BJ (cell line): ENCODE results near the gene PPP1R16B. TPM values are rescaled to one million over a fixed set of nuclear protein-coding genes. Genes with fewer than 3 reads are reported as not detected.
"Not testable (repeated sequence)": the region's sequence is repeated elsewhere in the genome, so short reads cannot be mapped to it uniquely, and the experiment has no call there.

Source experiments
- CTCF ChIA-PET: fragments of 350-600 bp; formaldehyde crosslinking; extraction: SDS; loops from one replicate; lab custom pipeline; 2021; ENCODE audit warnings: antibody characterized with exemption, inconsistent platforms; lab: Yijun Ruan, JAX
- POLR2A ChIA-PET: fragments of 300-600 bp; sonication (Branson Sonifier 250); formaldehyde crosslinking; extraction: SDS; loops from one replicate; lab custom pipeline; 2021; ENCODE audit warnings: antibody characterized with exemption; lab: Charles Lee
- DNase-seq: peaks from one replicate; pipeline ENCODE4 v3.0.0-alpha.2; 2011; ENCODE audit warnings: low read depth
- H3K27me3 ChIP-seq: 2 replicates; pipeline ENCODE4 v1.6.0; 2011; ENCODE audit warnings: low read length; ENCODE audit not compliant: control insufficient read depth, insufficient read depth
- H3K36me3 ChIP-seq: 2 replicates; pipeline ENCODE4 v1.5.1; 2011; ENCODE audit warnings: low read length; ENCODE audit not compliant: control insufficient read depth, insufficient read depth
- H3K4me3 ChIP-seq: 2 replicates; pipeline ENCODE4 v1.5.1; 2011; ENCODE audit warnings: low read depth, mild to moderate bottlenecking, control low read depth, low read length
- CTCF ChIP-seq: IDR thresholded peaks from 2 replicates; pipeline ENCODE4 v1.5.1; 2011; ENCODE audit warnings: low read depth, mild to moderate bottlenecking, control low read depth, inconsistent platforms, low read length, moderate library complexity; ENCODE audit not compliant: insufficient read depth
- polyA plus RNA-seq: library from polyadenylated mRNA; depleted of rRNA; stranded (reverse); fragments of >200 nt; gene quantifications from 2 replicates; pipeline ENCODE4 v1.2.3, GENCODE V29; 2011

PPP1R16B gene
- polyA plus RNA-seq, 1 experiment: not detected

GRCh38 chr20:38791940-38792339 lies 13.6 kb upstream of the PPP1R16B start:
- Histone ChIP-seq H3K36me3 (no peaks in the 10 kb centered on the region), H3K27me3 (no peaks in the 10 kb centered on the region; the same call in none of the 2 replicates), H3K4me3 (no peak overlapping the region)
- ChIA-PET CTCF (no interaction called here), POLR2A (no interaction called here)
- TF ChIP-seq CTCF: no peak
- DNase-seq: no peak

GRCh38 chr20:38794057-38794456 lies 11.4 kb upstream of the PPP1R16B start:
- not testable (repeated sequence) for DNase-seq

GRCh38 chr20:38798266-38798665 lies 7.2 kb upstream of the PPP1R16B start:
- Histone ChIP-seq H3K4me3 (no peak overlapping the region), H3K27me3 (peaks cover 2% of the 10 kb centered on the region), H3K36me3 (no peaks in the 10 kb centered on the region)
- DNase-seq: no peak
- ChIA-PET CTCF (interaction anchor here (1.0 to 2.0 kb wide), 2 partner anchors 148 to 152 kb away, joined by 4 to 5 read pairs; no protein-coding TSS in a partner anchor), POLR2A (no interaction called here)
- no peak for TF ChIP-seq CTCF

More at GRCh38 chr20:38794057-38794456, 11.4 kb upstream of the PPP1R16B start:
- H3K4me3 ChIP-seq, H3K36me3 ChIP-seq, CTCF ChIA-PET, H3K27me3 ChIP-seq, POLR2A ChIA-PET: not testable (repeated sequence)

GRCh38 chr20:38799203-38799602 lies 6.3 kb upstream of the PPP1R16B start:
- CTCF ChIA-PET: interaction anchor here (1.3 to 2.0 kb wide), 2 partner anchors 9 to 153 kb away, joined by 5 to 7 read pairs; no protein-coding TSS in a partner anchor

GRCh38 chr20:38800882-38801281 lies 4.6 kb upstream of the PPP1R16B start:
- Histone ChIP-seq H3K27me3 (peaks cover 11% of the 10 kb centered on the region), H3K36me3 (no peaks in the 10 kb centered on the region), H3K4me3 (no peak overlapping the region)
- ChIA-PET POLR2A (no interaction called here), CTCF (no interaction called here)
- TF ChIP-seq CTCF: no peak
- no peak for DNase-seq

More at GRCh38 chr20:38799203-38799602, 6.3 kb upstream of the PPP1R16B start:
- no peak for DNase-seq
- Histone ChIP-seq H3K36me3 (no peaks in the 10 kb centered on the region), H3K27me3 (peaks cover 2% of the 10 kb centered on the region), H3K4me3 (no peak overlapping the region)
- TF ChIP-seq CTCF: no peak
- POLR2A ChIA-PET: no interaction called here

- Histone ChIP-seq H3K4me3 (no peak overlapping the region), H3K36me3 (no peaks in the 10 kb centered on the region), H3K27me3 (peaks cover 35% of the 10 kb centered on the region)
- no peak for DNase-seq
- CTCF ChIA-PET: no interaction called here
- POLR2A ChIA-PET: no interaction called here
- no peak for TF ChIP-seq CTCF
Observed at GRCh38 chr20:38804221-38804620, 1.3 kb upstream of the PPP1R16B start.
